Pons (tissue), 1 donor: ENCODE data around the gene LLGL1.

Experiments used
- DNase-seq: peaks from one replicate; pipeline ENCODE4 v3.0.0-alpha.2; 2016; ENCODE audit warnings: low spot score

Gene LLGL1

GRCh38 chr17:18270046-18270931, 44.9 kb downstream of the LLGL1 start:
- DNase-seq = no peak

- no peak for DNase-seq
Observed at GRCh38 chr17:18277076-18277475, 51.6 kb downstream of the LLGL1 start.

GRCh38 chr17:18278867-18279266, 53.4 kb downstream of the LLGL1 start:
- no peak for DNase-seq

GRCh38 chr17:18280249-18280648, 54.8 kb downstream of the LLGL1 start:
- DNase-seq = no peak

- DNase-seq = peak; percentile 7
Observed at GRCh38 chr17:18280766-18281371, 55.4 kb downstream of the LLGL1 start.

GRCh38 chr17:18281788-18282187, 56.4 kb downstream of the LLGL1 start:
- DNase-seq = no peak

- DNase-seq = no peak
Observed at GRCh38 chr17:18285296-18285695, 59.9 kb downstream of the LLGL1 start.

GRCh38 chr17:18291718-18292540, 66.5 kb downstream of the LLGL1 start:
- DNase-seq = no peak
